Esophagus squamous epithelium (tissue), 4 donors: ENCODE results near the gene CDC42BPB.

Source experiments
- CTCF ChIP-seq, 6 experiments: fragments of 450-650 bp in 4 of 6; fragments of 200-600 bp in 2 of 6; sonication (generic) in 2 of 6; IDR thresholded peaks; one replicate each; pipeline ENCODE4 v1.5.1; 2016 to 2019; ENCODE audit warnings: antibody characterized with exemption in 6 of 6, mild to moderate bottlenecking in 4 of 6, moderate library complexity in 4 of 6
- POLR2A ChIP-seq, 4 donors: fragments of 450-650 bp; IDR thresholded peaks; one replicate each; pipeline ENCODE4 v1.6.1; 2017; ENCODE audit warnings: antibody characterized with exemption in 4 of 4, mild to moderate bottlenecking in 4 of 4, moderate library complexity in 3 of 4

- peak in 2 of 4 donors; percentile 20 to 67 for TF ChIP-seq POLR2A (IDR thresholded peaks at IDR 0.05)
- peak in 1 of 6 experiments; percentile 3 for TF ChIP-seq CTCF (IDR thresholded peaks at IDR 0.05)
Measured at GRCh38 chr14:102928412-102929240, 128.7 kb downstream of the CDC42BPB start.
